Measurements from ENCODE around the gene GRM8.

GRM8 gene

GRCh38 chr7:126411032-126411820 is 841.5 kb downstream of the GRM8 start:
- FAIRE-seq = no peak

DNA sequence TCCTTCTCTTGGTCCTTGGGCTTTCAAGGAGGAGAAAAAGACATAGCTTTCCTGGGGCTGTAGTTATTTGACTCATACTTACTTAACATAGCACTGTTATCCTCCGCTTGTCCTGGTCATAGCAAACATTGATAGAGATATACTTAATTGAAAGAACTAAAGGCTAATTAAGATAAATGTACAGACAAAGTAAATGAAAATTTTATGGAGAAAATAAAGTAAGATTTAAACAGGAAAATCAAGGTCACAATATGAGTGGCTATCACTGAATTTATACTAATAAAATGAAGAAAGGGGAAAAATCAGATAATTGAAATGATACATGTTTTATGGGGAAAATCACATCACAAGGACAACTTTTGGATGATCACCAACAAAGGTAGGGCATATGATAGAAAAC is 849.7 kb downstream of the GRM8 start:
- no peak for FAIRE-seq

DNA sequence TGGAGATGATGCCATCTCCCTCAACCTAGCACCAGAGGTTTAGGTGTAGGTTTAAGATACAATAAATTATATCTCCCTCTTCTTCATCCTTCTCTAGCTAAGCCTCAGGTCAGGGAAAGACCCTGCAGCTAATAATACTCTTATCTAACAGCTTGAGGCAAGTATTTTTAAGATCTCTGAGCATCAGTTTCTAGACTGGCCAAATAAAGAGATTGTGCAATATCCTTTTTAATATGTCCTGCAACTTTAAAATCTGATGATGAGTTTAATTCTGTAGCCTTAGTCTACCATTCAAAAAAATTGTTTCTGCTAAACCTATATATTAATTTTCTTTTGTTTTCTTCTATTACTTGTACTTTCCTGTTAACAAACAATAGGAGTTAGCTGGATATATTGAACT is 850.8 kb downstream of the GRM8 start:
- FAIRE-seq = no peak

DNA sequence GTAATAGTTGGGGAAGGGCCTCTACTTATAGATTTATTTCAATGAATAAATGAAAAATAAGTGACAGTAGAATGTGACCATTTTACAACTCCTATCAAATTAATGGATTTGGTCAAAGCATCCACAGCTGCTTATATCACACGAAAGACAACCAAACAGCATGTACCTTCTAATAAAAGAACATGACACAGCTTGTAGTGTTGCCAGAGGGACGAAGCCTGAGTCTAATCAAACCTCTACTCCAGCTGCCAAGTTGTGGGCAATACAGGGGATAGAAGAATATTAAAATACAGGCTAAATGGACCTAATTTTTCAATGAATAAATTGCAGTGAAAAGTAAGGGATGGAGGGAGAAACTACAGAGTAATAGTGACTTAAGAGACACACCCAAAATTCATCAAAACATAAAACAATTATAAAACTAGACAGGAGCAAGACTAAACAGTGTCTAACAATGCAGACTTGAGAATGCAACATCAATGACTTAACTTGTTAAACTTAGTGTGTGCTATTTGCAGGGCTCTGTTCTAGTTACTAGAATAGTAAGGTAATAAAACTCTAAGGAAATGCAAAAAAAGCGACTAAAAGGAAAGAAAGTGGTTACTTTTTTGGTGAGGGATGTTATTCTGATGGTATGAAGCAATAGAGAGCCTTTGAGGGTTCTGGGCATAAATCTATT is 853.8 kb downstream of the GRM8 start:
- FAIRE-seq = no peak

GRCh38 chr7:126398285-126398684 is 854.5 kb downstream of the GRM8 start:
- FAIRE-seq = no peak

GRCh38 chr7:126394406-126394805 is 858.3 kb downstream of the GRM8 start:
- FAIRE-seq = no peak
